ENCODE results near the gene GDF7. TPM values are rescaled to one million over a fixed set of nuclear protein-coding genes. Genes with fewer than 3 reads are reported as not detected.

The GDF7 gene
- total and polyA plus RNA-seq, 2 experiments from 2014 or later, result 0.24 to 0.37 TPM

GRCh38 chr2:20643060-20643459, 23.9 kb upstream of the GDF7 start:
- no peak overlapping the region for H3K27ac ChIP-seq
- no peaks in the 10 kb centered on the region for H3K36me3 ChIP-seq (replicated peaks; ENCODE audit: insufficient read depth, low read depth)

GRCh38 chr2:20643826-20644225, 23.1 kb upstream of the GDF7 start:
- H3K36me3 ChIP-seq (replicated peaks; ENCODE audit: insufficient read depth, low read depth), result no peaks in the 10 kb centered on the region

More at GRCh38 chr2:20643060-20643459, 23.9 kb upstream of the GDF7 start:
- no peak for TF ChIP-seq EZH2 (IDR thresholded peaks at IDR 0.05; ENCODE audit: borderline replicate concordance)
- no peak for TF ChIP-seq EZH2phosphoT487 (IDR thresholded peaks at IDR 0.05; ENCODE audit: low read depth, severe bottlenecking, unreplicated experiment)
- TF ChIP-seq CTCF (IDR thresholded peaks at IDR 0.05; ENCODE audit: poor library complexity), result no peak
- WGBS (ENCODE audit: low lambda C conversion rate, missing lambda C conversion rate), result 96% methylated on average over 7 of the region's 7 CpGs
- H4K20me1 ChIP-seq (ENCODE audit: insufficient read depth, poor library complexity, severe bottlenecking), result no peaks in the 10 kb centered on the region
- no peak overlapping the region for H3K4me3 ChIP-seq
- no peaks in the 10 kb centered on the region for H3K27me3 ChIP-seq
- H3K79me2 ChIP-seq, result peaks cover 5% of the 10 kb centered on the region
- no peaks in the 10 kb centered on the region for H3K9me2 ChIP-seq (replicated peaks; ENCODE audit: insufficient read depth)
- no peaks in the 10 kb centered on the region for H3K9me3 ChIP-seq (ENCODE audit: low read depth)
- H3K4me2 ChIP-seq, result no peak overlapping the region
- no peaks in the 10 kb centered on the region for H3K4me1 ChIP-seq (ENCODE audit: insufficient read depth)
- no peak overlapping the region for H2AFZ ChIP-seq
- no peak for DNase-seq (ENCODE audit: low spot score)

GRCh38 chr2:20645301-20645701, 21.6 kb upstream of the GDF7 start:
- H3K4me1 ChIP-seq (ENCODE audit: insufficient read depth), result peaks cover 12% of the 10 kb centered on the region
- H3K79me2 ChIP-seq, result peaks cover 27% of the 10 kb centered on the region
- TF ChIP-seq EZH2phosphoT487 (IDR thresholded peaks at IDR 0.05; ENCODE audit: low read depth, severe bottlenecking, unreplicated experiment), result no peak
- TF ChIP-seq CTCF (IDR thresholded peaks at IDR 0.05; ENCODE audit: poor library complexity), result no peak

More at GRCh38 chr2:20643826-20644225, 23.1 kb upstream of the GDF7 start:
- no peak overlapping the region for H3K4me2 ChIP-seq
- H3K4me1 ChIP-seq (ENCODE audit: insufficient read depth), result peaks cover 5% of the 10 kb centered on the region
- no peak for TF ChIP-seq EZH2 (IDR thresholded peaks at IDR 0.05; ENCODE audit: borderline replicate concordance)
- TF ChIP-seq CTCF (IDR thresholded peaks at IDR 0.05; ENCODE audit: poor library complexity), result no peak
- TF ChIP-seq EZH2phosphoT487 (IDR thresholded peaks at IDR 0.05; ENCODE audit: low read depth, severe bottlenecking, unreplicated experiment), result no peak
- no peak overlapping the region for H3K4me3 ChIP-seq
- no peak overlapping the region for H2AFZ ChIP-seq
- no peak overlapping the region for H3K27ac ChIP-seq
- peaks cover 13% of the 10 kb centered on the region for H3K79me2 ChIP-seq
- H3K9me3 ChIP-seq (ENCODE audit: low read depth), result no peaks in the 10 kb centered on the region
- 61% methylated on average over 3 of the region's 3 CpGs for WGBS (ENCODE audit: low lambda C conversion rate, missing lambda C conversion rate)
- no peaks in the 10 kb centered on the region for H3K27me3 ChIP-seq
- H4K20me1 ChIP-seq (ENCODE audit: insufficient read depth, poor library complexity, severe bottlenecking), result no peaks in the 10 kb centered on the region
- H3K9me2 ChIP-seq (replicated peaks; ENCODE audit: insufficient read depth), result no peaks in the 10 kb centered on the region
- no peak for DNase-seq (ENCODE audit: low spot score)

GRCh38 chr2:20645761-20646160, 21.2 kb upstream of the GDF7 start:
- Histone ChIP-seq H3K27ac (no peak overlapping the region), H3K9me2 (replicated peaks; ENCODE audit: insufficient read depth) (no peaks in the 10 kb centered on the region), H3K79me2 (peaks cover 32% of the 10 kb centered on the region), H3K4me1 (ENCODE audit: insufficient read depth) (peaks cover 14% of the 10 kb centered on the region), H3K36me3 (replicated peaks; ENCODE audit: insufficient read depth, low read depth) (no peaks in the 10 kb centered on the region), H3K4me2 (no peak overlapping the region), H3K4me3 (no peak overlapping the region), H3K9me3 (ENCODE audit: low read depth) (no peaks in the 10 kb centered on the region), H3K27me3 (no peaks in the 10 kb centered on the region), H2AFZ (no peak overlapping the region), H4K20me1 (ENCODE audit: insufficient read depth, poor library complexity, severe bottlenecking) (no peaks in the 10 kb centered on the region)
- WGBS (ENCODE audit: low lambda C conversion rate, missing lambda C conversion rate), result 91% methylated on average over 10 of the region's 10 CpGs
- TF ChIP-seq EZH2phosphoT487 (IDR thresholded peaks at IDR 0.05; ENCODE audit: low read depth, severe bottlenecking, unreplicated experiment) (no peak), CTCF (IDR thresholded peaks at IDR 0.05; ENCODE audit: poor library complexity) (no peak), EZH2 (IDR thresholded peaks at IDR 0.05; ENCODE audit: borderline replicate concordance) (no peak)
- DNase-seq (ENCODE audit: low spot score), result no peak

More at GRCh38 chr2:20645301-20645701, 21.6 kb upstream of the GDF7 start:
- no peaks in the 10 kb centered on the region for H3K27me3 ChIP-seq
- H3K9me2 ChIP-seq (replicated peaks; ENCODE audit: insufficient read depth), result no peaks in the 10 kb centered on the region
- no peaks in the 10 kb centered on the region for H4K20me1 ChIP-seq (ENCODE audit: insufficient read depth, poor library complexity, severe bottlenecking)
- DNase-seq (ENCODE audit: low spot score), result no peak
- H2AFZ ChIP-seq, result no peak overlapping the region
- no peaks in the 10 kb centered on the region for H3K36me3 ChIP-seq (replicated peaks; ENCODE audit: insufficient read depth, low read depth)
- no peak overlapping the region for H3K27ac ChIP-seq
- no peak overlapping the region for H3K4me3 ChIP-seq
- 97% methylated on average over 14 of the region's 14 CpGs for WGBS (ENCODE audit: low lambda C conversion rate, missing lambda C conversion rate)
- H3K9me3 ChIP-seq (ENCODE audit: low read depth), result no peaks in the 10 kb centered on the region
- H3K4me2 ChIP-seq, result no peak overlapping the region

All from hepatocyte (in vitro differentiated cells).